ENCODE data around the gene BHLHE40. TPM values are rescaled to one million over a fixed set of nuclear protein-coding genes. Genes with fewer than 3 reads are reported as not detected.

BHLHE40 gene
- total RNA-seq, 2 experiments from 2014 or later, result 258 to 273 TPM

DNA sequence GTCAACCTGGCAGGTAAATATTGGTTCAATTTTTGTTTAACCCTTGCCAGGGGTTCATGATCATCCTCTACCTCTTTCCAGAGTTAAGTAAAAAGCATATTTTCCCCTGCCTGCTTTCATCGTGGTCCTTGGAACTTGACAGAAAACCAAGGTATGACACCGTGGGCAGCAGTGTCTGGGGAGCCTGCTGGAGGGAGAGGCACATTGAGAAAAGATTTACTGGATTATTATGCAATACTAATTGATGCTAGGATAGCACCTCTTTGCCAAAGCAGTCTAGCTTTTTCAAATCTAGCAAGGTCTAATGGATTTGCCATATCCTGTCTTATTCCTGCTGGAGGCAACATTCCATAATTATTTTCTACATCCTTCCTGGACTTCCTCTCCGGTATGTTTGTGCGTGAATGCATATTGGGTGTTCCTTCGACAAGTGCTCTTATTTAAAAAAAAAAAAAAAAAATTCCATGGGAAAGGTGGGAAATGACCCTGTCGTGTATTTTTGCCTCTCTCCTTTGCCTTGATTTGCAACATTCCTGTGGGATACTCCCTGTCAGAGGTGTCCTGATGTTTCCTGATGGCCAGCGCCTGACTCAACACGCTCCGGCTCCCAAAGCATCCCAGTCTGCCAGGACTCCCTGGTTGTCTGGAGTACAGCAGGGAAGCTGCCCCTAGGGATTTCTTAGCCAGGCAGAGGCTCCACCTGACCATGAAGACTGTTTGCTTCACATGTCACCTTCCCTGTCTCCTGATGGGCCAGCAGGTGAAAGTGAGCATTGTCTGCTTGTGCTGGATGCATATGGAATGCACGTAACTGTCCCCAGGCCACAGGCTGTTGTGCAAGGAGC lies 6.3 kb downstream of the BHLHE40 start:
- H3K27ac Mint-ChIP-seq, result peak overlapping the region; percentile 76
- CTCF ChIA-PET, result interaction anchor here (0.7 to 6.9 kb wide), 14 partner anchors 8 to 274 kb away, joined by 3 to 76 read pairs (median 8); no protein-coding TSS in a partner anchor
- H3K4me1 Mint-ChIP-seq, result peaks cover 63% of the 10 kb centered on the region

DNA sequence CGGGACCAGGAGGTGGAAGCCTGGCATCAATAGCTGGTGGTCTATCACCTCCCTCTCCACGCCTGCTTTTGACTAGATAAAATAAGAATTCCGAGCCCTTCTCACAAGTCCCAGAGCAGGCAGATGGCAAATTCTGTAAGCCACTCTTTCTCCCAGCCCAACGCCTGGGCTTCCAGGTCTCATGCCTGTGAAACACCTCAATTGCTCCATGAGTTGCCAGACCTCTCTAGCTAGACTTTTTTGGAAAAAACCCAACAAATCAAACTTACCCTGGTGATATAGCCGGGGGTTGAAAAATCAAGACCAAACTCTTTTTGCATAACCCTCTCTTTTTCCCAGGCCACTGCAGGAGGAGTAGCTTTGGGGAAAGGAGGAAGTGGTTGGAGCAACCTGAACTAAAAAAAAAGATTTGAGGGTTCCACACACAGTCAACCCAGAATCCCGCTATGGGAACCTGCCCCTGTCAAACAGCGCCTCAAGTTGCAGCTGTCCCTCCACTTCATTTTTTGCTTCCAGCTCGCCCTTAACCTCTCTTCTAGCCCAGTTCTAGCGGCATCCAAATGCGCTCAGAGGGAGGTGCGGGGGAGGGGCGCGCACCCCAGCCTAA lies 7.0 kb downstream of the BHLHE40 start:
- peak overlapping the region; percentile 72 for H3K4me3 Mint-ChIP-seq
- peak overlapping the region; percentile 76 for H3K27ac Mint-ChIP-seq
- DNase-seq (no peak), ATAC-seq (peak; percentile 50)
- H3K9me3 Mint-ChIP-seq (ENCODE audit: low read depth), result no peaks in the 10 kb centered on the region
- peaks cover 61% of the 10 kb centered on the region for H3K4me1 Mint-ChIP-seq
- H3K36me3 Mint-ChIP-seq (ENCODE audit: low read depth), result peaks cover 48% of the 10 kb centered on the region
- no peaks in the 10 kb centered on the region for H3K27me3 Mint-ChIP-seq
- ChIA-PET POLR2A (interaction anchor here (0.6 to 1.4 kb wide), 3 partner anchors 21 to 132 kb away, joined by 3 to 6 read pairs (median 5); no protein-coding TSS in a partner anchor), CTCF (interaction anchor here (0.7 to 6.9 kb wide), 8 partner anchors 10 to 274 kb away, joined by 3 to 76 read pairs (median 8); no protein-coding TSS in a partner anchor)
- intact Hi-C loops (cut with DNase I, micrococcal nuclease), result loop anchor here (1.0 kb wide), 1 partner anchor 16 kb away; no protein-coding TSS in a partner anchor

More for the DNA sequence above, 6.3 kb downstream of the BHLHE40 start:
- Mint-ChIP-seq H3K4me3 (peak overlapping the region; percentile 72), H3K27me3 (no peaks in the 10 kb centered on the region), H3K9me3 (ENCODE audit: low read depth) (no peaks in the 10 kb centered on the region), H3K36me3 (ENCODE audit: low read depth) (peaks cover 54% of the 10 kb centered on the region)
- intact Hi-C loops (cut with DNase I, micrococcal nuclease), result loop anchor here (1.0 to 2.0 kb wide), 2 partner anchors 17 to 21 kb away; no protein-coding TSS in a partner anchor
- peak; percentile 49 for DNase-seq
- no peak for ATAC-seq
- POLR2A ChIA-PET, result interaction anchor here (0.6 to 2.4 kb wide), 4 partner anchors 23 to 179 kb away, joined by 3 to 7 read pairs (median 6); no protein-coding TSS in a partner anchor

DNA sequence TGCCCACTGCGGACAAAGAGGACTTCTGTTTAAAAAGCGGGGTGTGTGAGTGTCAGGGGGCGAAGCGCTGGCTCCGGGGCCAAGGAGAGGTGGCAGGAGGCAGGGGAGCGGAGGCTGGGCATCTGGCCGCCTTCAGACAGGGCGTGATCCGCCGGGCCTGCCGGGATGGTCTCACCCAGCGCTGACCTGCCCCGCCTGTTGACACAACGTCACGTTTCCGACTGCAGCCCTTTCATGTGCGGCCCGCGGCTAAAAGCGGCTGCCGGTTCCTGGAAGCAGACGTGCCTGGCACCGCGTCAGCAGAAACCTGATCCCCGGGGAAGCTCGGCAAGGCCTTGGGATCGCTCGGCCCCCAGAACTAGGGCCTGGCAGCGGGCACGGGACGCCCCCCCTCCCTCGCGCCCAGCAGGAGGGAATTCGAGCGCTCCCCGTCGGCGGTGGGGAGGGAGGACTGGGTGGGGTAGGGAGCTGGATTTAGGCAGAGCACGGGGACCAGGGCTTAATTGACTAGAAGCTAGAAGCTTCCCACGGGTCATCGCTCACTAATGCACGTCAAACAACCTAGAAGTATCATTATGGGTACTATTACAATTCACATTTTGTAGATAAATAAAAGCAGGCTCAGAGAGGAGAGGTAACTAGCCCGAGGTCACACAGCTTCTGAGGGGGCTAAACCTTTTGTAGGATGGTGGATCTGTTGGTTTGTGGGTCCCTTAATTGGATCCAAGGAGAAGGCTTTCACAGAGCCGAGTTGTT lies 7.7 kb downstream of the BHLHE40 start:
- peak overlapping the region; percentile 72 for H3K4me3 Mint-ChIP-seq
- peak overlapping the region; percentile 76 for H3K27ac Mint-ChIP-seq
- peak; percentile 87 for DNase-seq
- no peaks in the 10 kb centered on the region for H3K27me3 Mint-ChIP-seq
- CTCF ChIA-PET, result interaction anchor here (0.7 to 6.9 kb wide), 10 partner anchors 10 to 339 kb away, joined by 3 to 76 read pairs (median 4); no protein-coding TSS in a partner anchor
- POLR2A ChIA-PET, result interaction anchor here (0.7 to 1.4 kb wide), 3 partner anchors 21 to 142 kb away, joined by 3 to 5 read pairs (median 3); no protein-coding TSS in a partner anchor
- H3K9me3 Mint-ChIP-seq (ENCODE audit: low read depth), result no peaks in the 10 kb centered on the region
- H3K4me1 Mint-ChIP-seq, result peaks cover 56% of the 10 kb centered on the region
- intact Hi-C loops (cut with DNase I, micrococcal nuclease), result loop anchor here (1.0 kb wide), 1 partner anchor 15 kb away; no protein-coding TSS in a partner anchor
- peaks cover 41% of the 10 kb centered on the region for H3K36me3 Mint-ChIP-seq (ENCODE audit: low read depth)
- ATAC-seq, result peak; percentile 55

DNA sequence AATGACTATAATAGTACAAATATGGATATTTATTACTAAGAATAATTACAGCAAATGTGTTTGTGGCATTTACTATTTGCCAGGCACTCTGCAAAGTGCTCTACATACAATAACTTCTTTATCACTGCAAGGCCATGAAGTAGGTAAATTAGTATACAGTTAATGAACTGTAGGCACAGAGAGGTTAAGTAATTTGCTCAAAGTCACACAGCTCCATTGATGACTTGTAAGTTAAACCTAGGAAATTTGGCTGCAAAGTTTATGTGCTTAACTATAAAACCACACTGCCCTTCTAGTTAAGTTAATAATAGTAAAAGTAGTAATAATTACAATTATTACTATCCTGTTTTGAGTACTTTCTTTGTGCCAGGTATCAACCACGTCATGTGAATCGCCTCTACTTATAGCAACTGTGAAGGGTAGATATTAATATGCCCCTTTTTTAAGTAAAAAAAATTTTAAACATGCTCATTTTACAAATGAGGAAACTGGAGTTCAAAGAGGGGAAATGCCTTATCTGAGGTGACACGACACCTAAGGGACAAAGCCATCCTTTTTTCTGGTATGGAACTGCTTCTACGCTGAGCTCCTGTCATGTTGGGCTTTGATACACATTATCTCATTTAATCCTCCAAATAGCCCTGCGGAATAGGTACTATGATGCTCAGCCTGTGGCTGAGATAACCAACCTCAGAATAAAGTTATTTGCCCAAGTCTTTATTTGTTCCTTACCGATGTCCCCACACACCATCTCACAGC lies 8.5 kb downstream of the BHLHE40 start:
- peaks cover 53% of the 10 kb centered on the region for H3K4me1 Mint-ChIP-seq
- ATAC-seq (no peak), DNase-seq (no peak)
- H3K27ac Mint-ChIP-seq, result peak overlapping the region; percentile 2
- H3K9me3 Mint-ChIP-seq (ENCODE audit: low read depth), result no peaks in the 10 kb centered on the region
- CTCF ChIA-PET, result interaction anchor here (0.7 to 6.9 kb wide), 7 partner anchors 11 to 338 kb away, joined by 3 to 76 read pairs (median 4); no protein-coding TSS in a partner anchor
- H3K36me3 Mint-ChIP-seq (ENCODE audit: low read depth), result peaks cover 33% of the 10 kb centered on the region
- POLR2A ChIA-PET, result interaction anchor here (0.7 to 1.4 kb wide), 4 partner anchors 34 to 143 kb away, joined by 3 to 5 read pairs (median 3); no protein-coding TSS in a partner anchor
- intact Hi-C loops (cut with DNase I, micrococcal nuclease), result no loop called here
- peak overlapping the region; percentile 72 for H3K4me3 Mint-ChIP-seq
- no peaks in the 10 kb centered on the region for H3K27me3 Mint-ChIP-seq

DNA sequence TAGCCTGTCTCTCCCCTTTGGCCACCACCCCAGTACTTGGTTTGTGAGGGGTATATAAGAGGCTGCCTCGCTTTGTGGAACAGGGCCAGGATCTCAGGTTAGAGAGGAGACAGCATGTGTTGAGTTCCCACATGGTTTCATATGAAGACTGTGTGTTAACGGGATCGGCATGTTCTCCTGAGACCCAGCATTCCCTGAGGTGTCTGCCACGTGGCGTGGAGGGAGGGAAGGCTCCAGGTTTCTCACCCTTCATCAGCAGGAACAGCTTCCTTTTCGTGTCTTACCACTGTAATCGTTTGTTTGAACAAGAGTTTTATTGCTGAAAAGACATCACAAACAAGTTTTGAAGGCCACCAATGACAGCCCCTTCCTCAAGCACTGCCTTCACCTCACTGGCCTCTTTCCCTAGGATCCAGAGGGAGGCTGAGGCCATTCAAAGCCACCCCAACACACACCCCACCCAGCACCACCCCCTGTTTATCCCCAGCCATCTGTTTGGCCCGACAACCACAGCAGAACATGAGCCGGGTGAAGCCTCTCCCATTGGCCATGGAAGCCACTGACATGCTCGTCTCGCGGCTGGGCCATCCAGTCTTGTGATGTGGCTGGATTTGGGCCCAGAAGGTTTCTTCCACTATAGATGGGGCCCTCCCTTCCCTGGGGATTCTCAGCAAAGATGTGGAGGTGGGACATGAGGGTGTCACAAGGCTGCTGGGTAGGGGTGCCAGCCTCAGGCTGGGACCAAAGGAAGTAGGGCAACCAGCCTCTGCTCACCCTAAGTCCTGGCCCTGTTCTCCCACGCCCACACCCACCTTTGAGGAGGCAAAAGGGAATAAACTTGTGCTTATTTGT lies 10.0 kb downstream of the BHLHE40 start:
- ChIA-PET CTCF (interaction anchor here (0.9 to 1.0 kb wide), 2 partner anchors 9 to 30 kb away, joined by 3 read pairs; no protein-coding TSS in a partner anchor), POLR2A (interaction anchor here (0.6 kb wide), 1 partner anchor 13 kb away, joined by 3 read pairs; no protein-coding TSS in a partner anchor)
- Mint-ChIP-seq H3K27me3 (no peaks in the 10 kb centered on the region), H3K4me1 (peaks cover 46% of the 10 kb centered on the region), H3K9me3 (ENCODE audit: low read depth) (no peaks in the 10 kb centered on the region), H3K4me3 (no peak overlapping the region), H3K36me3 (ENCODE audit: low read depth) (peaks cover 18% of the 10 kb centered on the region), H3K27ac (peak overlapping the region; percentile 31)
- intact Hi-C loops (cut with DNase I, micrococcal nuclease), result no loop called here
- DNase-seq (no peak), ATAC-seq (no peak)

DNA sequence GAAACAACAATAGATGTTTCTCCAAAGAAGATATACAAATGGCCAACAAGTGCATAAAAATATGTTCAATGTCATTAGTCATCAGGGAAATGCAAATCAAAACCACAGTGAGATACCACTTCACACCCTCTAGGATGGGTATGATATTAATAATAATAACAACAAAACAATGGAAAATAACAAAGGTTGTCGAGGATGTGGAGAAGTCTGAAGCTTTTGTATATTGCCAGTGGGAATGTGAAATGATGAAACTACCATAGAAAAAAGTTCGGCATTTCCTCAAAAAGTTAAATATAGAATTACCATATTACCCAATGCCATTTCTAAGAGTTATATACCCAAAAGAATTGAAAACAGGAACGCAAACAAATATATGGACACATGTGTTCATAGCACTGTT lies 10.8 kb downstream of the BHLHE40 start:
- ChIA-PET CTCF (no interaction called here), POLR2A (interaction anchor here (0.6 kb wide), 1 partner anchor 12 kb away, joined by 3 read pairs; no protein-coding TSS in a partner anchor)
- Mint-ChIP-seq H3K27ac (no peak overlapping the region), H3K36me3 (ENCODE audit: low read depth) (peaks cover 12% of the 10 kb centered on the region), H3K4me1 (peaks cover 48% of the 10 kb centered on the region), H3K4me3 (no peak overlapping the region), H3K27me3 (no peaks in the 10 kb centered on the region), H3K9me3 (ENCODE audit: low read depth) (no peaks in the 10 kb centered on the region)
- intact Hi-C loops (cut with DNase I, micrococcal nuclease), result no loop called here
- ATAC-seq (no peak), DNase-seq (no peak)

DNA sequence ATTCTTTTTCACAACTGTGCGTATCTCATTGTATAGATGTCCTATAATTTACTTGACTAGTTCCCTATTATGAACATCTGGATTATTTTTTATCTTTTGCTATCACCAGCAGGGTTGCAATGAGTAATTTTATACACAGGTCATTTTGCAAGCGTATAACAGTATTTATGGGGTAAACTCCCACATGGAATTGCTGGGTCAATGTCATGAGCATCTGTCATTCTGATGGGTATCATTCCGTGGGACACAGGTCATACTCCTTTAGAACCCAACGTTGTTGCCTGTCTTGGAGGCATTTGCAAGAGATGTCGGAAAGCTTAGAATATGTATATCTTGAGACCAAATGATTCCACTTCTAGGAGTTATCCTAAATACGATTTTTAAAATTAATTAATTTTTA lies 12.9 kb downstream of the BHLHE40 start:
- Mint-ChIP-seq H3K27me3 (no peaks in the 10 kb centered on the region), H3K36me3 (ENCODE audit: low read depth) (no peaks in the 10 kb centered on the region), H3K9me3 (ENCODE audit: low read depth) (no peaks in the 10 kb centered on the region), H3K4me3 (no peak overlapping the region), H3K27ac (no peak overlapping the region), H3K4me1 (peaks cover 30% of the 10 kb centered on the region)
- DNase-seq, result no peak
- intact Hi-C loops (cut with DNase I, micrococcal nuclease), result no loop called here
- POLR2A ChIA-PET, result no interaction called here
- no peak for ATAC-seq
- CTCF ChIA-PET, result interaction anchor here (0.8 to 1.9 kb wide), 3 partner anchors 12 to 281 kb away, joined by 3 to 6 read pairs (median 4); no protein-coding TSS in a partner anchor

DNA sequence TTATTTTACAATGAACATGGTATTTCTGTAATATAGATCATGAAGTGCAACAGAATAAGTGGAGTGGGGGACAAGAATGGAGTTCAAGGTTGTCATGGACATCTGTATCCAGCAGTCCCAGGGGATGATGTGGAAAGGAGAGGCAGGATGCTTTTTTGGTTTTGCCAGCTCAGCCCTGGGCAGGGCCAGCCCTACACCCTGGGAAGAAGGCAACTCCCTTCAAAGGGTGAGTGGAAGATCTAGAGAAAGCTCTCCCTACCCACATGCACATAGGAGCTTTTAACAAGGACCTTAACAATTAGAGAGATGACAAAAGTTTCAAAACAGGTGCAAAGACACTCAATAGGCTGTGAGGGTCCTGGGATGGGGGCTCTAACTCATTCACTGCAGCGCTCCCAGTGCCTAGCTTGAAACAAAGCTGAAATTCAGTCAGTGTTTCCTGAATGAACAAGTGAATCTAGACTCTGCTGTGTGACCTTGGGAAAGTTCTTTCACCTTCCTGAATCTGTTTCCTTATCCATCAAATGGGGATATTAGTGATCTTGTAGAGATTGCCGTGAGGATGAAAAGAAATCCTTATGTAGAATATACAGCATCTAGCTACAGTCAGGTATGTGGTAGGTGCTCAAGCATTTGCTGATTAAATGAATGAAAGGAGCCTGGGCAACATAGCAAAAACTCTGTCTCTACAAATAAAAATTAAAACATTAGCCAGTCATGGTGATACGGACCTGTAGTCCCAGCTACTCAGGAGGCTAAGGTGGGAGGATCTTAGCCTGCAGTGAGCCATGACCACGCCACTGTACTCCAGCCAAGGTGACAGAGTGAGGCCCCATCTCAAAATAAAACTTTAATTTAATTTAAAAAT lies 14.3 kb downstream of the BHLHE40 start:
- intact Hi-C loops (cut with DNase I, micrococcal nuclease), result no loop called here
- no peak for ATAC-seq
- CTCF ChIA-PET, result interaction anchor here (0.6 to 1.6 kb wide), 6 partner anchors 9 to 272 kb away, joined by 3 to 7 read pairs (median 3); no protein-coding TSS in a partner anchor

More for the DNA sequence above, 14.3 kb downstream of the BHLHE40 start:
- Mint-ChIP-seq H3K4me1 (peaks cover 27% of the 10 kb centered on the region), H3K9me3 (ENCODE audit: low read depth) (no peaks in the 10 kb centered on the region), H3K36me3 (ENCODE audit: low read depth) (no peaks in the 10 kb centered on the region), H3K27ac (no peak overlapping the region), H3K27me3 (no peaks in the 10 kb centered on the region), H3K4me3 (no peak overlapping the region)
- no peak for DNase-seq
- POLR2A ChIA-PET, result interaction anchor here (0.6 kb wide), 1 partner anchor 33 kb away, joined by 3 read pairs; no protein-coding TSS in a partner anchor

Measured in activated CD4-positive, alpha-beta T cell treated with anti-CD3 and anti-CD28 coated beads for 36 hours (primary cell).